ENCODE data around the gene MORC3. TPM values are rescaled to one million over a fixed set of nuclear protein-coding genes. Genes with fewer than 3 reads are reported as not detected.
A peak's percentile ranks its signal among the peaks of the same experiment; 100 is the strongest.
"Not testable (repeated sequence)": the region's sequence is repeated elsewhere in the genome, so short reads cannot be mapped to it uniquely, and the experiment has no call there.

The MORC3 gene
- total RNA-seq, 1 donor, result 56.1 TPM

DNA sequence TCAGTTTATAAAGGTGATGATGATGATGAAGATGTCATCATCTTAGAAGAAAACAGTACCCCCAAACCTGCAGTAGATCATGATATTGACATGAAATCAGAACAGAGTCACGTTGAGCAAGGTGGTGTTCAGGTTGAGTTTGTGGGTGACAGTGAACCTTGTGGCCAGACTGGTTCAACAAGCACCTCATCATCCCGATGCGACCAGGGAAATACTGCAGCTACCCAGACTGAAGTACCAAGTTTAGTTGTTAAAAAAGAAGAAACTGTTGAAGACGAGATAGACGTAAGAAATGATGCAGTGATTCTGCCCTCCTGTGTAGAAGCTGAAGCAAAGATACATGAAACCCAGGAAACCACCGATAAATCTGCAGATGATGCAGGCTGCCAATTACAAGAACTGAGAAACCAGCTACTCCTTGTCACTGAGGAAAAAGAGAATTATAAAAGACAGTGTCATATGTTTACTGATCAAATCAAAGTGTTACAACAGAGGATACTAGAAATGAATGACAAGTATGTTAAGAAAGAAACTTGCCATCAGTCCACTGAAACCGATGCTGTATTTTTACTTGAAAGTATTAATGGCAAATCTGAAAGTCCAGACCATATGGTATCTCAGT, 49.2 kb downstream of the MORC3 start:
- DNase-seq (ENCODE audit: low read depth), result no peak
- TF ChIP-seq, protein P1, sequence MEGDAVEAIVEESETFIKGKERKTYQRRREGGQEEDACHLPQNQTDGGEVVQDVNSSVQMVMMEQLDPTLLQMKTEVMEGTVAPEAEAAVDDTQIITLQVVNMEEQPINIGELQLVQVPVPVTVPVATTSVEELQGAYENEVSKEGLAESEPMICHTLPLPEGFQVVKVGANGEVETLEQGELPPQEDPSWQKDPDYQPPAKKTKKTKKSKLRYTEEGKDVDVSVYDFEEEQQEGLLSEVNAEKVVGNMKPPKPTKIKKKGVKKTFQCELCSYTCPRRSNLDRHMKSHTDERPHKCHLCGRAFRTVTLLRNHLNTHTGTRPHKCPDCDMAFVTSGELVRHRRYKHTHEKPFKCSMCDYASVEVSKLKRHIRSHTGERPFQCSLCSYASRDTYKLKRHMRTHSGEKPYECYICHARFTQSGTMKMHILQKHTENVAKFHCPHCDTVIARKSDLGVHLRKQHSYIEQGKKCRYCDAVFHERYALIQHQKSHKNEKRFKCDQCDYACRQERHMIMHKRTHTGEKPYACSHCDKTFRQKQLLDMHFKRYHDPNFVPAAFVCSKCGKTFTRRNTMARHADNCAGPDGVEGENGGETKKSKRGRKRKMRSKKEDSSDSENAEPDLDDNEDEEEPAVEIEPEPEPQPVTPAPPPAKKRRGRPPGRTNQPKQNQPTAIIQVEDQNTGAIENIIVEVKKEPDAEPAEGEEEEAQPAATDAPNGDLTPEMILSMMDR (IDR thresholded peaks at IDR 0.05; ENCODE audit: insufficient read depth, low read depth, low read length), result no peak
- H3K4me3 ChIP-seq (ENCODE audit: low read depth, low read length), result no peak overlapping the region

DNA sequence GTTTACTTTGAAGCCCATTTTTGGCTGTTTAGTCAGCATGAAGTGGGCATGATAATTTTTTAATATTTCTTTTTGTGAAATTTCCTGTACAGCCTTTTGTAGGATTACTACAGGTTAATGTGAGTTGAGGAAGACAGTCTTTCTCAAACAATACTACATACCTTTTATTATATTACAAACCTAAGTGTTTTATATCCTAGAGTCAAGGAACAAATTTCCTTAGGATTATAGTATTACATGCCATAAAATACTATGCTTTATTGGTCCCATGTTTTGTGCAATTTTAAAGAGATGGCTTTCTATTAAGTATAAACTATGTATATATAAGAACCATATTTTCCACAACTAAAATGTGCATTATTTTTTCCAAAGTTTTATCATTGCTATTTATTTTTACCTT, 56.0 kb downstream of the MORC3 start:
- H3K4me3 ChIP-seq (ENCODE audit: low read depth, low read length), result no peak overlapping the region
- TF ChIP-seq, protein P1 (IDR thresholded peaks at IDR 0.05; ENCODE audit: insufficient read depth, low read depth, low read length), result no peak
- DNase-seq (ENCODE audit: low read depth), result no peak

DNA sequence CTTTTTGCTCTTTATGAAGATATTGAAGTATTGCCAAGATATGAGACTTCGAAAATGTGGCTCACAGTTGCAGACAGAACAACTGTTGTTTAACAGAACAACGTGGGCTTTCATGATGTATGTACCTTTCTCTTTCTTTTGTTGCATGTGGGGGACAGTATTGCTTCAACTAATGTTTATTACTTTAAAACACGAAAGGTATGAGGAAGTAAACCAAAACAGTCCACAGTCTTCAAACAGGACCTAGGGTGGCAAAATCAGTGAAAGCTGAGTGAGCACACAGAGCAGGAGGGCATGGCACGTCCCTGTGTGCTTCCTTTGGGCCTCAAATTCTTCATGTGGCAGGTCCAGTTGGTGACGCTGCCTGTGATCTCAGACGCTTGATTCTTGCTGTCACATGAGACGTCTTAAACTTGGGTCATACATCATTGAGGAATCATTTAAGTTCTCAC, 57.4 kb downstream of the MORC3 start:
- DNase-seq (ENCODE audit: low read depth), result no peak
- no peak overlapping the region for H3K4me3 ChIP-seq (ENCODE audit: low read depth, low read length)
- TF ChIP-seq, protein P1 (IDR thresholded peaks at IDR 0.05; ENCODE audit: insufficient read depth, low read depth, low read length), result no peak

DNA sequence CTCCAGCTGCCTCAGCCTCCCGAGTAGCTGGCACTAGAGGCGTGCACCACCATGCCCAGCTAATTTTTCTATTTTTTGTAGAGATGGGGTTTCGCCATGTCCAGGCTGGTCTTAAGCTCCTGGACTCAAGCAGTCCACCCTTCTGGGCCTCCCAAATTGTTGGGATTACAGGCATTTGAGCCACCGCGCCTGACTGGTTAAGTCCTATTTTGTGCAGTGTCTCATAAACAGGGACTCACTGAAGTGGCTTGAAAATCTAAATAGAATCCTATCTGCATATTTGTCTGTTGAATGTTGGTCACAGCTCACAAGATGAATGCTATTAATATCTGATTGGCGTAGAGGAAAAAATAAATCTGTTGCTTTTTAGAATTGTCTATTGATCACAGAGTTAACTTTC, 59.3 kb downstream of the MORC3 start:
- no peak for DNase-seq (ENCODE audit: low read depth)
- TF ChIP-seq, protein P1 (IDR thresholded peaks at IDR 0.05; ENCODE audit: insufficient read depth, low read depth, low read length), result no peak
- H3K4me3 ChIP-seq (ENCODE audit: low read depth, low read length), result no peak overlapping the region

DNA sequence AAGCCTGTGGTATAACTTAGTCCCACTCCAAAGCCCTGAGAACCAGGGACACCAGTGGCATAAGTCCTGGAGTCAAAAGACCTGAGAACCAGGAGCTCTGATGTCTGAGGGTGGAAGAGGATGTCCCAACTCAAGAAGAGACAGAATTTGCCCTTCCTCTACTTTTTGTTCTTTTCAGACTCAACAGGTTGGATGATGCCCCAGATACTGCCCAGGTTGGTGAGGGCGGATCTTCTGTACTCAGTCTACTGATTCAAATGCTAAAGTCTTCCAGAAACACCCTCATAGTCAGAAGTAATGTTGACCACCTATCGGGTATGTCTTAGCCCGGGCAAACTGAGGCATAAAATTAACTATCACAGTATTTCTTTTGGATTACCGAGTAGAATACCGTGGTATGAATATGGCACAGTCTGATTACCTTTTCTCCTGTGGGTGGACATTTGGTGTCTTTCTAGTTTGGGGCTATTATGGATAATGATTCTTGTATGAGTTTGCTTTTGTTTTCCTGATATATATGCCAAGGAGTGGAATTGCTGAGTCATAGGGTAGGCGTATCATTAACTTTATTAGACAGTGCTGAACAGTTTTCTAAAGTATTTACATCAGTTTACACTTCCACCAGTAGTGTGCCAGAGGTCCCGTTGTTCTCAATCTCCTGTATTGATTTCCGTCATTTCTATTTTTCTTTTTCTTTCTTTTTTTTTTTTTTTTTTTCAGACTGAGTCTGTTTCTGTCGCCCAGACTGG, 62.0 kb downstream of the MORC3 start:
- TF ChIP-seq, protein P1 (IDR thresholded peaks at IDR 0.05; ENCODE audit: insufficient read depth, low read depth, low read length), result no peak
- no peak for DNase-seq (ENCODE audit: low read depth)
- H3K4me3 ChIP-seq (ENCODE audit: low read depth, low read length), result no peak overlapping the region

DNA sequence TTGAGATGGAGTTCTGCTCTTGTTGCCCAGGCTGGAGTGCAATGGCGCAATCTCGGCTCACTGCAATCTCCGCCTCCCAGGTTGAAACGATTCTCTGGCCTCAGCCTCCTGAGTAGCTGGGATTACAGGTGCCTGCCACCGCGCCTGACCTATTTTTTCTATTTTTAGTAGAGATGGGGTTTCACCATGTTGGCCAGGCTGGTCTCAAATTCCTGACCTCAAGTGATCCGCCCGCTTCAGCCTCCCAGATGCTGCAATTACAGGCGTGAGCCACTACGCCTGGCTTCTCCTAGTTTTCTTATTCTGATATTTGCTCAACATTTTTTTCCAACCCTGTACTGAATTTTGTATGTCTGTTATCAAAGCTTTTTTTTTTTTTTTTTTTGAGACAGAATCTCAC, 62.7 kb downstream of the MORC3 start:
- DNase-seq (ENCODE audit: low read depth); H3K4me3 ChIP-seq (ENCODE audit: low read depth, low read length): not testable (repeated sequence)

DNA sequence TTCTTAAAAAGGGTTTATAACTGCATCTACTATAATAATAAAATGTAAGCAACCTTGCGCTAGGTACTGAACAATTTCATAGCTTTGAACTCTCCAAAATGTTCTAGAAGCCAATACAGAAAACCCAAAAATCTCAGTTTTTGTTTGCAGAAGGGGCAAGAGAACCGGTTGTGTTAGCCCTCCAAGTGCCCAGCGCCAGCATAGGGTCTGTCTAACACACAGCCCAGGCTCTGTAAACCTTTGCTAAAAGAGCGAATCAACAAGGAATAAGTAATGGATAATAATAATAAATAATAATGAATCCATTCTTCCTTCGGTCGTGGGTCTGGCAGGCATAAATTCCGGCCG, 64.9 kb downstream of the MORC3 start:
- peak overlapping the region; percentile 69 for H3K4me3 ChIP-seq (ENCODE audit: low read depth, low read length)
- DNase-seq (ENCODE audit: low read depth), result no peak
- TF ChIP-seq, protein P1 (IDR thresholded peaks at IDR 0.05; ENCODE audit: insufficient read depth, low read depth, low read length), result no peak

All from fibroblast of villous mesenchyme (primary cell).